Esophagus (tissue), 2 donors: ENCODE results near the gene PXYLP1. TPM values are rescaled to one million over a fixed set of nuclear protein-coding genes. Genes with fewer than 3 reads are reported as not detected.
"Not testable (repeated sequence)": the region's sequence is repeated elsewhere in the genome, so short reads cannot be mapped to it uniquely, and the experiment has no call there.

Source experiments
- H3K27ac ChIP-seq, 2 donors: one replicate each; pipeline ENCODE4 v1.5.1; 2013; ENCODE audit warnings: low read depth in 2 of 2, mild to moderate bottlenecking in 2 of 2, inconsistent platforms in 1 of 2, low read length in 1 of 2, moderate library complexity in 1 of 2
- H3K27me3 ChIP-seq, 2 donors: one replicate each; pipeline ENCODE4 v1.6.1; 2013; ENCODE audit warnings: low read length in 2 of 2, control low read depth in 1 of 2, mild to moderate bottlenecking in 1 of 2; ENCODE audit not compliant: insufficient read depth in 2 of 2, control insufficient read depth in 1 of 2
- H3K36me3 ChIP-seq, 2 donors: one replicate each; pipeline ENCODE4 v1.6.1; 2013; ENCODE audit warnings: low read length in 1 of 2; ENCODE audit not compliant: control insufficient read depth in 2 of 2, insufficient read depth in 2 of 2
- H3K4me1 ChIP-seq, 2 donors: one replicate each; pipeline ENCODE4 v1.6.1; 2013; ENCODE audit warnings: low read length in 1 of 2; ENCODE audit not compliant: control insufficient read depth in 2 of 2, insufficient read depth in 2 of 2
- H3K4me3 ChIP-seq, 2 donors: one replicate each; pipeline ENCODE4 v1.5.1; 2013; ENCODE audit warnings: low read length in 2 of 2, mild to moderate bottlenecking in 2 of 2, low read depth in 1 of 2, moderate library complexity in 1 of 2
- H3K9me3 ChIP-seq, 2 donors: one replicate each; pipeline ENCODE4 v1.6.1; 2013; ENCODE audit warnings: mild to moderate bottlenecking in 2 of 2, low read depth in 1 of 2, low read length in 1 of 2, moderate library complexity in 1 of 2; ENCODE audit not compliant: control insufficient read depth in 2 of 2, insufficient read depth in 1 of 2
- WGBS, 2 donors: extraction: QIAGEN DNeasy Blood & Tissue Kit; methylation state at CpG; one replicate each; pipeline ENCODE4 v1.1.7; 2013; 5-methylcytosine and 5-hydroxymethylcytosine counted together
- polyA plus RNA-seq, 2 donors: library from polyadenylated mRNA; stranded (reverse); fragments of 200-250 nt; gene quantifications; one replicate each; pipeline ENCODE4 v1.2.3, GENCODE V29; 2013
- donor health status: healthy with polysubstance abuse.
- donor health status: Bipolar disorder and iron deficiency.

Gene PXYLP1
- polyA plus RNA-seq, 2 donors, result 1.1 to 1.2 TPM

DNA sequence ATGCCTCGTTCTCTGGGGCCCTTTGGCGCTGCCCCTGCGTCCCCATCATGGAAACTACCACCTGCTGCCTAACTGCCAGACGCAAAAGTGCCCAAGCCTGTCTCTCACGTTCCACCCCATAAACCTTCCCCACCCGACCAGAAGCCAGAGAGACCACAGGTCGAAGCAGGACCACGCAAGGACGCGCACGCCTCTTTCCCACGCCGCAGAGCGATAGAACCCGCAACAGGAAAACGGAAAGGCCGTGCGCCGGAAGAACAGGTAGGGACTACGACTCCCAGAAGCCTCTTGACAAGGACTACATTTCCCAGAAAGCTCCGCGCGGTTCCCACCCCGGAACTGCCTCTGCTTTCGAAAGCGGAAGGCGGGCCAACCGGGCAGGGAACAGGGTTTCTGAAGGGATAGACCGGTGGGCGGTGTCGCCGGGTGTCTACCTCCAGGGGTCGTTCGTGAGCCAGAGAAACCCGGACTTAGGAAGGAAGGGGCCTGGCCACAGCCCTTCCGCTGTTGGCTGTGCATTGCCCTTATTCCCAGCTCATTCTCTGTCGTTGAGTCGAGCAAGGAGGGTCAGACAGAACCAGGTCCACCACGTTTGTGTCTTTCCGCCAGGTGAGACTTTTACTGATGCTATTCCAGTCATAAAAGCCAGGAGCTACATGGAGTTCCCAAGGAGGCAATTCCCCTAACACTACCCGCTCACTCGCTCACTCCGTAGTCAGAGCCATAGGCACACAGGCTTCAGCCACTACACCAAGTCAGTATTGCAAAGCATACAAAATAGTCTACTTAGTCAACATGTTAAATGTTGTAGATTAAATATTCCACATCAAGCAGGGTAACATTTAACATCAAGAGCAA, 80.1 kb downstream of the PXYLP1 start:
- peak overlapping the region; percentile 77 to 90 for H3K4me3 ChIP-seq
- no peaks in the 10 kb centered on the region for H3K27me3 ChIP-seq
- WGBS, 2 donors, result 6% methylated on average over 42 to 43 of the region's 43 CpGs
- no peaks in the 10 kb centered on the region for H3K36me3 ChIP-seq
- peaks cover 0 to 11% of the 10 kb centered on the region in 2 donors for H3K4me1 ChIP-seq
- H3K27ac ChIP-seq, result peak overlapping the region; percentile 20 to 83
- H3K9me3 ChIP-seq, result no peaks in the 10 kb centered on the region

DNA sequence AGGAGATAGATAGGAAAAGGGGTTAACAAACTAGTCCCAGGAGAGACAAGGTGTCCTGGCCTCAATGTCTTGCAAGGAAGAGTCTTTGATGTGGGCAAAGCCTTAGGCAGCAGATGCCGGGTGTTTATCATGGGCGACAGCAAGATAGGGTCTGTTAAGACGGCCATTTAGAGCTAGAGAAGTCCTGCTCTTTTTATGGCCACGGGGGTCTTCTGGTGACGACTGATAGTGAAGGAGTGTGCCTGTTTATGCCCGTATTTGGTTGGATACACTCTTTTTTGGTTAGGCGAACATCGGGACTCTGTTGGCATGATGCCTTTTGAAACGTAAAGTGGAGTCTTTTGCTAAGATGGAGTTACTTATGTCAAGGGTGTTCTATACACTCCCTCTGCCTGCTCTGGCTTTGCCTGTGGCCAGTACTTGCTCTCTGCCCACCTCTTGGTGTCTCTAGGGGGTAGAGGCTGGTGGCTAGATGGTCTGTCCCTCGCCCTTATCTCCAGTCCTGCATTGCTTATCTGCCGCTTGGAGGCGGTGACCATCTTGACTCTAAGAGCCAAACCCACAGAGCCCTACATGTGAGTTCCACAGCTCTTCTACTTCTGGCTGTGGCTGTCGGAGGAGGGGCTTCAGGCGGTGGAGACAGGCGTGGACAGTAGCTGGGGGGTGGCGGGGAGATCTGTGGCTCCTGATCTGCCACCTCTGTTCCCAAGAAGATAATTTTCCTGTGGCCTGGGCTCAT, 80.9 kb downstream of the PXYLP1 start:
- 90% methylated on average over 16 of the region's 16 CpGs for WGBS, 2 donors
- H3K36me3 ChIP-seq, result no peaks in the 10 kb centered on the region
- no peak overlapping the region for H3K27ac ChIP-seq
- H3K4me3 ChIP-seq, result peak overlapping the region; percentile 77 to 90
- H3K9me3 ChIP-seq, result no peaks in the 10 kb centered on the region
- H3K27me3 ChIP-seq, result no peaks in the 10 kb centered on the region
- H3K4me1 ChIP-seq, result peaks cover 0 to 9% of the 10 kb centered on the region in 2 donors

DNA sequence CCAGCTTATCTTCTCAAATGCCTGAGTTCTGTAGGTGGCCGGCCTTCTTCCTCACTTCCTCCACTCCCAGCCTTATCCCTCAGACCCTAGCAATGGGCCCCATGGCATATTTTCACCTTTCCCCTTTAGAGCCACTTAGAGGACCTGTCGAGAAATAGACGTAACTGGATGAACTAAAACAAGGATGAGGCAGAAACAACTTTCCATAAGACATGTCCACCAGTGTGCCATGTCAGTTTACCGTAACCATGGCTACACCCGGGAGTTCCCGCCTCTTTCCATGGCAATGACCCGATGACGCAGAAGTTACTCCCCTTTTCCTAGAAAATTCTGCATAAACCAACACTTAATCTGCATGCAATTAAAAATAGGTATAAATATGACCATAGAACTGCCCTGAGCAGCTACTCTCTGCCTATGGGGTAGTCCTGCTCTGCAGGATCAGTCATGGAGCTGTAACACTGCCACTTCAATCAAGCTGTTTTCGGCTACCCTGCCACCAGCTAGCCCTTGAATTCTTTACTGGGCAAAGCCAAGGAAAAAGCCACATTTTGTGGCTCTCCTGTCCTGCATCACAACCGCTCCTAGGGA, 81.6 kb downstream of the PXYLP1 start:
- H3K36me3 ChIP-seq, result no peaks in the 10 kb centered on the region
- H3K27ac ChIP-seq, result no peak overlapping the region
- no peaks in the 10 kb centered on the region for H3K9me3 ChIP-seq
- no peaks in the 10 kb centered on the region for H3K27me3 ChIP-seq
- peaks cover 0 to 9% of the 10 kb centered on the region in 2 donors for H3K4me1 ChIP-seq
- 94 to 96% methylated on average over 10 of the region's 10 CpGs for WGBS, 2 donors
- H3K4me3 ChIP-seq, result no peak overlapping the region

DNA sequence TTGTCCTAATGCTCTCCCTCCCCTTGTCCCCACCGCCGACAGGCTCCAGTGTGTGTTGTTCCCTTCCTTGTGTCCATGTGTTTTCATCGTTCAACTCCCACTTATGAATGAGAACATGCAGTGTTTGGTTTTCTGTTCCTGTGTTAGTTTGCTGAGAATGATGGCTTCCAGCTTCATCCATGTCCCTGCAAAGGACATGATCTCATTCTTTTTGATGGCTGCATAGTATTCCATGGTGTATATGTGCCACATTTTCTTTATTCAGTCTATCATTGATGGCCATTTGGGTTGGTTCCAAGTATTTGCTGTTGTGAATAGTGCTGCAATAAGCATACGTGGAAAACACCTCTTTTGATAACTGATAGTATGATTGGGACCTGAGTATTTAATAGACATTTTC, 82.8 kb downstream of the PXYLP1 start:
- H3K4me3 ChIP-seq, H3K4me1 ChIP-seq, H3K36me3 ChIP-seq, H3K27me3 ChIP-seq, H3K9me3 ChIP-seq, H3K27ac ChIP-seq: not testable (repeated sequence)
- WGBS, 2 donors, result 95% methylated on average over 4 of the region's 4 CpGs

DNA sequence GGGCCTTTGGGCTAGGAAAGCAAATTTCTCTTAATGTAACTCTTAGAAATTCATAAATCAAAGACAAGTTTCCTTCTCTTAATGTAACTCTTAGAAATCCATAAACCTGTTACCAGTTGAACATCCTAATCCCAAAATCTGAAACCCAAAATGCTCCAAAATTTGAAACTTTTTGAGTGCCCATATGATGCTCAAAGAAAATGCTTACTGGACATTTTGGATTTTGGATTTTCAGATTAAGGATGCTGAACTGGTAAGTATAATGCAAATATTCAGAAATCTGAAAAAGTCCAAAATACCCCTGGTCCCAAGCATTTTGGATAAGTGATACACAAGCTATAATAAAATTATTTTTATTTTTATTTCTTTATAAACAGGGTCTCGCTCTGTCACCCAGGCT, 85.2 kb downstream of the PXYLP1 start:
- H3K4me3 ChIP-seq, result no peak overlapping the region
- H3K4me1 ChIP-seq, result peaks cover 0 to 5% of the 10 kb centered on the region in 2 donors
- H3K27me3 ChIP-seq, result no peaks in the 10 kb centered on the region
- H3K36me3 ChIP-seq, result no peaks in the 10 kb centered on the region
- H3K9me3 ChIP-seq, result no peaks in the 10 kb centered on the region
- H3K27ac ChIP-seq, result no peak overlapping the region
- WGBS, 2 donors, result 92 to 94% methylated on average over 1 of the region's 1 CpG

DNA sequence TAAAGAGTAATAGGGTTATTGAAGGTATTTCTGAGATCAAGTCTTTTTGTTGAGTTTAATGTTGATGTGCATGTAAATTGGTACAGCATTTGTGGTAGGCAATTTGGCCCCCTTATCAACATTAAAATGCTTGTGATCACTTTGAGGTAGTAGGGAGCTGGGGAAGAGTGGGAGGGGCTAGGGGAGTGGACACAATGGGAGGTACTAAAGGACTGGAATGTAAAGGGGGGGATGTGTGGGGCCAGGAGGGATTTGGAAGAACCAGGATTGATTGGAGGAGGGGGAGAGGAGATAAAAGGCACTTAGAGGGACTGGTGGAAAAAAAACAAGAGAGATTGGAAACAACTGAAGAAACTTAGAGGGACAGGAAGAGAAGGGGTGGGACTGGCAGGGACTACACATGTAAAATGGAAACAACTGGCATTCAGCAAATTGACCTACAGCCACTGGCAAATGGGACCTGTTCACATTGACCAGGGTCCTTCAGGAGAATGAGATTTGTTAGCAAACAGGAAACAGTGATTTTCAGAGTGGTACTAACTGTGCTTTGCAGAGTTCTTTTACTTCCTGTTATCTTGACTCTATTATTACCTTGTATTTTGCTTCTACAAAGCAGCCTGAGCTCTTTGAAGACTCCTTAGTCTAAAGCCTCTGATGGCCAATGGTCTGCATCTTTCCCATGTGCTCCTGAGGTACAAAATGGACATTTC, 88.9 kb downstream of the PXYLP1 start:
- Histone ChIP-seq H3K9me3 (no peaks in the 10 kb centered on the region), H3K27ac (no peak overlapping the region), H3K27me3 (no peaks in the 10 kb centered on the region), H3K4me1 (no peaks in the 10 kb centered on the region), H3K4me3 (no peak overlapping the region), H3K36me3 (no peaks in the 10 kb centered on the region)

DNA sequence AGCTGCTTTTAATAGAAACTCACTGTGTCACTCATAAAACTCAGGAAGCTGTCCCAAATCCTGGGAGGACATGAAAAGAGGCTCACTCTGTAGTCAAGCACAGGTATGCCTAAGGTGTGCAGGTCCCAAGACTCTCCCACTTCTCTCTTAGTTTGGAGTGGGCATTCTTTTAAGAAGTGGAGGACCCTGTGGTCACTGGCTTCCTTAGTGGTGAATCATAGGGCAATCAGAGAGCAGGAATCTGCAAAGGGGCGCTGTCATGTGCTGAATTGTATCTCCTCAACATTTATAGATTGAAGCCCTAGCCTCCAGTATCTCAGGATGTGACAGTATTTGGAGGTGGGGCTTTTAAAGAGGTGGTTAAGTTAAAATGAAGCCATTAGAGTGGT, 89.5 kb downstream of the PXYLP1 start:
- H3K36me3 ChIP-seq, result no peaks in the 10 kb centered on the region
- no peaks in the 10 kb centered on the region for H3K27me3 ChIP-seq
- 88 to 89% methylated on average over 1 of the region's 1 CpG for WGBS, 2 donors
- H3K27ac ChIP-seq, result no peak overlapping the region
- H3K4me1 ChIP-seq, result no peaks in the 10 kb centered on the region
- no peak overlapping the region for H3K4me3 ChIP-seq
- no peaks in the 10 kb centered on the region for H3K9me3 ChIP-seq

DNA sequence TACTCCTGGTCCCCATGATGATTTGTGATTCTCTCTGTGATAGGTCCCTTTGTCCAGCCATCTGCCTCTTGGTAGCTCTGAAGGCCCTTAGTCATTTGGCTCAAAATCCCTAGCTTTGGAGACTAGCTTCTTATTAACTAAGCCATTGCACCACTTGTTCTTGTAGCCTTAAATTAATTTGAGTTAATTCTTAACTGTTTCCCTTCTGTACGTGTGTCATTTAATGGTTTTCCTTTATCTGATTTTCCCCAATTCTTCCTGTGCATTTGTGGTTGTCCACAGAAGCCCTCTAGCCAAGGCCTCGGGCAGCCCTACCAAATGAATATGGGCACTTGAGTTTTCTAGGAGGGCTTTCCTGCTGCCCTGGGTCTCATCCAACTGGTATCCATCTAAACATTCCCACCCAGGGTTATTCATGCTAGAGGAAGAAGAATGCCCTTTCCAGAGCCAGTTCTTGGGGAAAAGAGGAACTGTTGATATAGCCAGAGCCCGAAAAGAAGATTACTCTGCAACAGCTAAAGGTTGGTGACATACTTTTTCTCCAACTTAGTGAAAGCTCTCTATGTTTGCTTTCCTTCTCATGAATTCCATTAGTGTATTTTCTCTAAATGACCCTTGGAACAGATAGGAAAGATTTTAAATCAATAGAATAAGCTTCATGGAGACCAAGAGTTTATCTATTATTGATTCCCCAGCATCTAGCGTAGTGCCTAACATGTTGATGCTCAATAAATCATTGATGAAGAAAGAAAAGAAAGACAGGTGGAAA, 92.5 kb downstream of the PXYLP1 start:
- Histone ChIP-seq H3K4me1 (no peaks in the 10 kb centered on the region), H3K36me3 (no peaks in the 10 kb centered on the region), H3K4me3 (no peak overlapping the region), H3K9me3 (no peaks in the 10 kb centered on the region), H3K27me3 (no peaks in the 10 kb centered on the region), H3K27ac (no peak overlapping the region)
- WGBS, 2 donors, result 64 to 87% methylated on average over 4 of the region's 4 CpGs

DNA sequence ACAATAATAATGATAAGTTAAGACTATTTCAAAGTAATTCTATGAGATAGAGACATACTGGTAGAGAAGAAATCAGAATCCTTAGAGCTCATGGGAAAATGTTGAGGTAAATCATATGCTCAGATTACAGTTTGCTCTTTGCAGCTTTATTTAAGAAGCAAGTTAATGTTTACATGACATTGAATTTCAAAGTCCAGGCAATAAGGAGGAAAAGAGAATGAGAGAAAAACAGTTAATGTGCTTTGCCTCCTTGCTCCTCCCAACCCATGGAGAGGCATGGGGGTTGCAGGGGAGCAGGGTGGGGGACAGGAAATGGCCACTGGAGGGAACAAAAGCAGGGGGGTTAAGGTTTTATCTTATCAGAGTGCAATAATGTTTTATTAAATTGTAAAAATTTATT, 94.5 kb downstream of the PXYLP1 start:
- Histone ChIP-seq H3K36me3 (no peaks in the 10 kb centered on the region), H3K27me3 (no peaks in the 10 kb centered on the region), H3K27ac (no peak overlapping the region), H3K4me1 (no peaks in the 10 kb centered on the region), H3K4me3 (no peak overlapping the region), H3K9me3 (no peaks in the 10 kb centered on the region)
